PFSK-1 (cell line): ENCODE data around the gene RDH14.

Source experiments
- POLR2AphosphoS5 ChIP-seq: IDR thresholded peaks from 2 replicates; pipeline ENCODE4 v1.6.1; 2012; ENCODE audit warnings: low read depth, mild to moderate bottlenecking, control low read depth, low read length, moderate library complexity
- REST ChIP-seq, 2 experiments: IDR thresholded peaks; 2 replicates each; pipeline versions ENCODE4 v1.6.1 to v1.8.0; 2011 to 2012; ENCODE audit warnings: low read depth in 2 of 2, low read length in 2 of 2, control low read depth in 1 of 2, inconsistent platforms in 1 of 2, mild to moderate bottlenecking in 1 of 2, moderate library complexity in 1 of 2; ENCODE audit not compliant: insufficient read depth in 1 of 2
- SIN3A ChIP-seq: IDR thresholded peaks from 2 replicates; pipeline ENCODE4 v1.6.1; 2012; ENCODE audit warnings: mild to moderate bottlenecking, low read length, moderate library complexity, borderline replicate concordance; ENCODE audit not compliant: insufficient read depth
- TAF1 ChIP-seq: IDR thresholded peaks from 2 replicates; pipeline ENCODE4 v1.6.1; 2012; ENCODE audit warnings: low read length, control low read depth, borderline replicate concordance; ENCODE audit not compliant: insufficient read depth

GRCh38 chr2:18516112-18516511 lies 44.3 kb downstream of the RDH14 start:
- TF ChIP-seq TAF1 = no peak
- no peak for TF ChIP-seq POLR2AphosphoS5
- no peak for TF ChIP-seq SIN3A
- no peak for TF ChIP-seq REST (IDR thresholded peaks at IDR 0.05; ENCODE audit: insufficient read depth in 1 of 2, low read depth in 2 of 2, low read length in 2 of 2)
